ENCODE results near the gene NAP1L1.

DNA sequence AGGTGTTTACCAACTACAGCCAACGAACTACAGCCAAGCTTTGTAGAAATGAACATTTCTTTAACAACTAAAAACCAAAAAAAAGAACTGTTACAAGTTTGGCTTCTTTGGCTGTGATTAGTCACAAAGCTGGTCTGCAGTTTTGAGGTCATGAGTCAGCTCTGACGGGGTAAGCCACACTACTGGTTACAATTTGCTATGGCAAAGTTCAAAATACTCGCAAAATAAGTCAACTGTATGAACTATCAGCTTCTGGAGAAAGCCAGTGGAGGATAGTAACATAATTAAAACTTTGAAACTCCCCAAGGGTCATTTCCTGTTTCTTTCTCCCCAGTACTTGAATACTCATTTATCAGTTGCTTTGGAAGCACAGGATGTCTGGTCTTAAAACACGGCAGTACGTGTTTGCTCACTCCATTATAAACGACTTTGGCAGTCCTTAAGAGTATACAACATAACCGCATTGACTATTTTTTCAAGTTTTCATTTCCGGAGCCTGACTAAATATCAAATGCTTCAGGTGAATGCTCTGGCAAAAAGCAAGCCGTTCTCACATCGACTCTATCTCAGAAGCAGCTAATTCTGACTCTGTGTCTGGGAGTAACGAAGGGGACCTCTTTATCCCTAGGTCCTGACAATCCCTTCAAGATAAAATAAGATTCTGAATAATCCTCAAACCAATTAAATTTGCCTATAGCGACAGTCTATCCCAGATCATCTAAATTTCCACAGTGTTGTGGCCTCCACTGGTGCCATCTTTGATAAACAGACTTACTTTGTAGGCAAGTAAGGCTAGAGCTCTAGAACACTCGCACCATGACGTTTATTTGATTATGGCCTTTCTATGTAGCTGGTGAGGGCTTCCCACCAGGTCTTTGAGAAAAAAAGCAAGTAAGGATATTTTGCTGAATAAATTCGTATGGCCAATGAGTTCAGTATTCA lies 63.5 kb downstream of the NAP1L1 start:
- TF ChIP-seq, protein P1, sequence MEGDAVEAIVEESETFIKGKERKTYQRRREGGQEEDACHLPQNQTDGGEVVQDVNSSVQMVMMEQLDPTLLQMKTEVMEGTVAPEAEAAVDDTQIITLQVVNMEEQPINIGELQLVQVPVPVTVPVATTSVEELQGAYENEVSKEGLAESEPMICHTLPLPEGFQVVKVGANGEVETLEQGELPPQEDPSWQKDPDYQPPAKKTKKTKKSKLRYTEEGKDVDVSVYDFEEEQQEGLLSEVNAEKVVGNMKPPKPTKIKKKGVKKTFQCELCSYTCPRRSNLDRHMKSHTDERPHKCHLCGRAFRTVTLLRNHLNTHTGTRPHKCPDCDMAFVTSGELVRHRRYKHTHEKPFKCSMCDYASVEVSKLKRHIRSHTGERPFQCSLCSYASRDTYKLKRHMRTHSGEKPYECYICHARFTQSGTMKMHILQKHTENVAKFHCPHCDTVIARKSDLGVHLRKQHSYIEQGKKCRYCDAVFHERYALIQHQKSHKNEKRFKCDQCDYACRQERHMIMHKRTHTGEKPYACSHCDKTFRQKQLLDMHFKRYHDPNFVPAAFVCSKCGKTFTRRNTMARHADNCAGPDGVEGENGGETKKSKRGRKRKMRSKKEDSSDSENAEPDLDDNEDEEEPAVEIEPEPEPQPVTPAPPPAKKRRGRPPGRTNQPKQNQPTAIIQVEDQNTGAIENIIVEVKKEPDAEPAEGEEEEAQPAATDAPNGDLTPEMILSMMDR (IDR thresholded peaks at IDR 0.05; ENCODE audit: low read length), result no peak
- TF ChIP-seq EZH2 (optimal IDR thresholded peaks at IDR 0.05; ENCODE audit: low read depth, low read length), result no peak
- TF ChIP-seq EZH2phosphoT487 (IDR thresholded peaks at IDR 0.05; ENCODE audit: low read length), result no peak
